Kidney (tissue), 14 donors: ENCODE measurements around the gene NEK1. TPM values are rescaled to one million over a fixed set of nuclear protein-coding genes. Genes with fewer than 3 reads are reported as not detected.

Experiments used
- DNase-seq, 5 donors: peaks; one replicate each; pipeline ENCODE4 v3.0.0-alpha.2; 2013 to 2020
- FAIRE-seq: peaks from 2 replicates; lab custom pipeline; 2012; peaks lifted over from hg19 to GRCh38; lab: Jason Lieb, UNC
- H3K27ac ChIP-seq, 2 donors: one replicate each; pipeline ENCODE4 v1.7.0; 2013; ENCODE audit warnings: low read depth in 2 of 2, low read length in 2 of 2, inconsistent platforms in 1 of 2
- H3K27me3 ChIP-seq: one replicate; pipeline ENCODE4 v1.7.1; 2013; ENCODE audit warnings: low read length, inconsistent platforms; ENCODE audit not compliant: control insufficient read depth, insufficient read depth
- H3K36me3 ChIP-seq, 3 donors: one replicate each; pipeline versions ENCODE4 v1.7.0 to v1.7.1; 2013; ENCODE audit warnings: low read length in 3 of 3, control low read depth in 1 of 3, inconsistent platforms in 1 of 3; ENCODE audit not compliant: insufficient read depth in 3 of 3, control insufficient read depth in 2 of 3
- H3K4me1 ChIP-seq, 3 donors: one replicate each; pipeline versions ENCODE4 v1.7.0 to v1.7.1; 2013; ENCODE audit warnings: low read length in 3 of 3, inconsistent platforms in 1 of 3, low read depth in 1 of 3; ENCODE audit not compliant: control insufficient read depth in 2 of 3, insufficient read depth in 2 of 3
- H3K4me3 ChIP-seq, 3 donors: one replicate each; pipeline versions ENCODE4 v1.7.0 to v1.8.1; 2013; ENCODE audit warnings: low read length in 3 of 3, control low read depth in 1 of 3, inconsistent platforms in 1 of 3
- H3K9ac ChIP-seq, 3 donors: one replicate each; pipeline versions ENCODE4 v1.7.0 to v1.7.1; 2013; ENCODE audit warnings: low read length in 3 of 3, control low read depth in 1 of 3, inconsistent platforms in 1 of 3
- H3K9me3 ChIP-seq, 3 donors: one replicate each; pipeline versions ENCODE4 v1.7.0 to v1.7.1; 2013; ENCODE audit warnings: low read length in 3 of 3, control low read depth in 1 of 3, inconsistent platforms in 1 of 3; ENCODE audit not compliant: control insufficient read depth in 2 of 3, insufficient read depth in 1 of 3
- intact Hi-C: fragments of 100-400 bp; cut with DNase I; formaldehyde crosslinking; loops from one replicate; pipeline ENCODE4 v1.11.1; 2022
- polyA plus RNA-seq: library from polyadenylated mRNA; stranded (reverse); fragments of 350-450 nt; fragmentation: Illumina TruSeq; extraction: RNeasy Lipid Tissue Mini Kit (QIAGEN cat#74804); gene quantifications from one replicate; pipeline ENCODE4 v1.2.3, GENCODE V29; 2014; ENCODE audit warnings: low read depth, low replicate concordance; ENCODE audit not compliant: insufficient read depth
- total RNA-seq: library from RNA; stranded (reverse); fragmentation: NEBNext Ultra II Directional; extraction: Animal tissue kit (Norgen Biotek cat#: 25700); gene quantifications from one replicate; pipeline ENCODE4 v1.2.1, GENCODE V29; 2021
- TF ChIP-seq, protein P1 (sequence below): IDR thresholded peaks from 3 replicates; pipeline ENCODE4 v1.5.1; 2012; ENCODE audit warnings: mild to moderate bottlenecking, moderate library complexity, borderline replicate concordance; ENCODE audit not compliant: insufficient read depth; ENCODE audit errors: extremely low read depth
- donor health status: control.
- donor health status: control.
- donor health status: control.
- donor health status: control.
- donor health status: control.
- donor health status: DM: yes; HTN: yes; CAD: no.
- donor health status: Normal renal cell carcinoma (clear cell type).

The NEK1 gene
- total and polyA plus RNA-seq, 2 donors from 2014 or later: 5.6 to 15.3 TPM

DNA sequence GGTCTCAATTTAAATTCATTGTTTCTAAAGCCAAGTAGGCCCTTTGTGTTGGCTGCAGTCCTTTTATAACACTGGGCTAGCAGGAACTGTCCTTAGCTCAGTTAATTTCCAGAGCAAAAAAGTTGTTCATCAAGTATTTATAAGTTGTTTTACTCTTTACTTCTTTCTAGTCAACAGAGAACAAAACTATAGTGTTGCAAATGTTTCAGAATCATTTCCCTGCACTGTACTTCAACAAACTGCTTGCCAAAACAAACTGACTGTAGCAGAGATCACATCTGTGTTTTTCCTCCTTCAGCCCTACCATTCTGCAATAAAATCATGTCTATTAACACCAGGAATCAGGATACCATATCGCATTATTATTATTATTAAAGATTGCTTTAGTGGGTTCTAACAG lies 173.1 kb downstream of the NEK1 start:
- H3K9me3 ChIP-seq: peaks cover 0 to 5% (median 3%) of the 10 kb centered on the region in 3 donors
- no peak overlapping the region for H3K9ac ChIP-seq
- no peak overlapping the region for H3K4me3 ChIP-seq
- H3K27me3 ChIP-seq: no peaks in the 10 kb centered on the region
- DNase-seq (peak in 2 of 5 donors; percentile 33 to 66), FAIRE-seq (no peak)
- TF ChIP-seq, protein P1, sequence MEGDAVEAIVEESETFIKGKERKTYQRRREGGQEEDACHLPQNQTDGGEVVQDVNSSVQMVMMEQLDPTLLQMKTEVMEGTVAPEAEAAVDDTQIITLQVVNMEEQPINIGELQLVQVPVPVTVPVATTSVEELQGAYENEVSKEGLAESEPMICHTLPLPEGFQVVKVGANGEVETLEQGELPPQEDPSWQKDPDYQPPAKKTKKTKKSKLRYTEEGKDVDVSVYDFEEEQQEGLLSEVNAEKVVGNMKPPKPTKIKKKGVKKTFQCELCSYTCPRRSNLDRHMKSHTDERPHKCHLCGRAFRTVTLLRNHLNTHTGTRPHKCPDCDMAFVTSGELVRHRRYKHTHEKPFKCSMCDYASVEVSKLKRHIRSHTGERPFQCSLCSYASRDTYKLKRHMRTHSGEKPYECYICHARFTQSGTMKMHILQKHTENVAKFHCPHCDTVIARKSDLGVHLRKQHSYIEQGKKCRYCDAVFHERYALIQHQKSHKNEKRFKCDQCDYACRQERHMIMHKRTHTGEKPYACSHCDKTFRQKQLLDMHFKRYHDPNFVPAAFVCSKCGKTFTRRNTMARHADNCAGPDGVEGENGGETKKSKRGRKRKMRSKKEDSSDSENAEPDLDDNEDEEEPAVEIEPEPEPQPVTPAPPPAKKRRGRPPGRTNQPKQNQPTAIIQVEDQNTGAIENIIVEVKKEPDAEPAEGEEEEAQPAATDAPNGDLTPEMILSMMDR: no peak
- peaks cover 3 to 18% (median 6%) of the 10 kb centered on the region in 3 donors for H3K4me1 ChIP-seq
- no peaks in the 10 kb centered on the region for H3K36me3 ChIP-seq
- peak overlapping the region in 1 of 2 donors; percentile 14 for H3K27ac ChIP-seq
- intact Hi-C loops: no loop called here

DNA sequence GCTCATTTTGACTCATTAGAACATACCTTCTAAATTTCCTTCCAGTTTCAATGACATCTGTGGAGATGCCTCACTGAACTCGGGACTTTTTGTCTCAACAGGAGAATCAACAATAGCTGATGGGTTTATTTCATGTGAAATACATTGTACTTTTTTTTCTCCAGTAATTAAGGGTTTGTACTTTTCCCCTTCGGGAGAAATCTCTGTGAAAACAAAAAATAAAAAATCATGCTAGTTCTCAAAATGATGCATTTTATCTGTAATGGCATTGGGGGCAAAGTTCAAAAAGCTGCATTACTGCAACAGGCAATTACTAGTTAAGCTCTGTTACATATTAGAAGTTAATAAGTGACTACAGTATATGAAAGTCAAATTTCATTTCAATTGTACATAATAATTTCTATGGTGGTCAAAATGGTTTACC lies 174.3 kb downstream of the NEK1 start:
- H3K4me1 ChIP-seq: peaks cover 3 to 18% (median 6%) of the 10 kb centered on the region in 3 donors
- peak overlapping the region in 1 of 2 donors; percentile 54 for H3K27ac ChIP-seq
- intact Hi-C loops: no loop called here
- H3K36me3 ChIP-seq: no peaks in the 10 kb centered on the region
- DNase-seq: peak in 2 of 5 donors; percentile 51 to 65
- no peak overlapping the region for H3K4me3 ChIP-seq
- TF ChIP-seq, protein P1: no peak
- peak; percentile 54 for FAIRE-seq
- H3K27me3 ChIP-seq: no peaks in the 10 kb centered on the region
- H3K9ac ChIP-seq: no peak overlapping the region
- no peaks in the 10 kb centered on the region for H3K9me3 ChIP-seq

DNA sequence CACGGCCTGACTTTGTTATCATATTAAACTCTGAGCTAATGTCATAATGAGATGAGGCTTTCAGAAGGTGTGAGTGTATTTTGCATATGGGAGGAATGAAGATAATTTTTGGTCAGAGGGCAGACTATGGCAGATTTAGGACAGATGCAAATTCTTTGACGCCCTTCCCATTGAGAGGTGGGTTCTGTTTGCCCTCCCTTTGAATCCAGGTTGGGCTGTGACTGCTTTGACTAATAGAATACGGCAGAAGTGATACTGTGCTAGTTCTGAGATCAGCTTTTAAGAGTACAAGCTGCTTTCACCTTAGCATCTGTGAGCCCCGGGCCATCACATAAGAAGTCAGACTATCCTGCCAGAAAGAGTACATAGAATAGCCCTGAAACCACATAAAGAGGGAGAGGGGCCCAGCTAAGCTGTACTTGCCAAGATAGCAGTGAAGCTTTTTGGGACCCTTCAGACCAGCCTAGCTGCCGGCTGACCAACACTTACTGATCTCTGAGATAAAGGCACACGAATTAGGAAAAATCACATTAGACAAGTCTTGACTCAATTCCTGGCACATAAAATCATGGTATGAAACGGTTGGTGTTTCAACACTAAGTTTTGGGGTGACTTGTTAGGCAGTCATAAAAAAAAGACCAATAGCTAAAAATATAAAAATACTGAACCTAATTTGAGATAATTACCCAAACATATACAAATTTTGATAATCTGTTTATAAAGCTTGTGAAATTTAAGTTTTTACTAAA lies 174.9 kb downstream of the NEK1 start:
- intact Hi-C loops: no loop called here
- no peak for FAIRE-seq
- Histone ChIP-seq H3K4me1 (peaks cover 3 to 18% (median 6%) of the 10 kb centered on the region in 3 donors), H3K9me3 (no peaks in the 10 kb centered on the region), H3K36me3 (no peaks in the 10 kb centered on the region), H3K27ac (peak overlapping the region in 1 of 2 donors; percentile 54), H3K9ac (no peak overlapping the region), H3K4me3 (no peak overlapping the region), H3K27me3 (no peaks in the 10 kb centered on the region)
- DNase-seq: no peak
- TF ChIP-seq, protein P1: no peak
